ENCODE data around the gene ERC1.
"Not testable (repeated sequence)": the region's sequence is repeated elsewhere in the genome, so short reads cannot be mapped to it uniquely, and the experiment has no call there.

The ERC1 gene

GRCh38 chr12:1329784-1330476 is 338.9 kb downstream of the ERC1 start:
- no peak for DNase-seq

- no peak for DNase-seq
These were observed 339.4 kb downstream of the ERC1 start for GRCh38 chr12:1330477-1330827.

GRCh38 chr12:1332327-1332726 is 341.3 kb downstream of the ERC1 start:
- no peak for DNase-seq

- DNase-seq = no peak
These were observed 347.6 kb downstream of the ERC1 start for GRCh38 chr12:1338483-1339177.

GRCh38 chr12:1339178-1339541 is 348.1 kb downstream of the ERC1 start:
- DNase-seq = not testable (repeated sequence)

- no peak for DNase-seq
These were observed 348.7 kb downstream of the ERC1 start for GRCh38 chr12:1339618-1340319.

GRCh38 chr12:1341270-1341669 is 350.2 kb downstream of the ERC1 start:
- not testable (repeated sequence) for DNase-seq

- no peak for DNase-seq
These were observed 352.4 kb downstream of the ERC1 start for GRCh38 chr12:1343422-1343821.

- no peak for DNase-seq
These were observed 353.2 kb downstream of the ERC1 start for GRCh38 chr12:1344245-1344644.

- DNase-seq = no peak
These were observed 355.1 kb downstream of the ERC1 start for GRCh38 chr12:1346126-1346525.

GRCh38 chr12:1347294-1347693 is 356.3 kb downstream of the ERC1 start:
- no peak for DNase-seq

- DNase-seq = no peak
These were observed 357.6 kb downstream of the ERC1 start for GRCh38 chr12:1348606-1349005.

- no peak for DNase-seq
These were observed 359.3 kb downstream of the ERC1 start for GRCh38 chr12:1350055-1350933.

- DNase-seq = no peak
These were observed 359.9 kb downstream of the ERC1 start for GRCh38 chr12:1350934-1351240.

GRCh38 chr12:1351926-1352325 is 360.9 kb downstream of the ERC1 start:
- no peak for DNase-seq

- DNase-seq = no peak
These were observed 362.4 kb downstream of the ERC1 start for GRCh38 chr12:1353451-1353850.

- no peak for DNase-seq
These were observed 364.4 kb downstream of the ERC1 start for GRCh38 chr12:1355396-1355795.

GRCh38 chr12:1355871-1356270 is 364.8 kb downstream of the ERC1 start:
- DNase-seq = not testable (repeated sequence)

GRCh38 chr12:1356285-1356684 is 365.3 kb downstream of the ERC1 start:
- no peak for DNase-seq

- no peak for DNase-seq
These were observed 366.1 kb downstream of the ERC1 start for GRCh38 chr12:1357171-1357570.

- no peak for DNase-seq
These were observed 366.7 kb downstream of the ERC1 start for GRCh38 chr12:1357711-1358110.

- no peak for DNase-seq
These were observed 369.6 kb downstream of the ERC1 start for GRCh38 chr12:1360441-1361210.
